Measurements from ENCODE around the gene SLC16A9. TPM values are rescaled to one million over a fixed set of nuclear protein-coding genes. Genes with fewer than 3 reads are reported as not detected.

SLC16A9 gene
- polyA plus RNA-seq, 4 donors, result 9.1 to 41.1 (median 33.7) TPM

DNA sequence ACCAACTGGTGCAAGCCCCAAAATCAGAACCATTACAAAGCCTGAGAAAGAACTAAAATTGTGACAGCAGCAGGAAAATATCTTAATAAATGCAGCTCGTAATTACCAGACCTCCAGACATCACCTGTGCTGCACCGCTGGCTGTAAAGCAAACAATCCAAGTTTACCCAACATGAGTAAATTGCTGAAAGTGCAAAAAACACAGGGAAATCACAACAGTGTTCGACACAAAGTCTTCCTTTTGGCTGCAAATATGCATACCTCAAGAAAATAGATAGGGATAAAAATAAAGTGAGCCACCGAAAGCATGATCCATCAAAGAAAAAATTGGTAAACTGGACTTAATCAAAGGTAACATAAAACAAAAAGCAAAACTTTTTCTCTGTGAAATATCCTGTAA lies 101.7 kb downstream of the SLC16A9 start:
- DNase-seq (ENCODE audit: low read depth in 4 of 4, low spot score in 3 of 4), result no peak

DNA sequence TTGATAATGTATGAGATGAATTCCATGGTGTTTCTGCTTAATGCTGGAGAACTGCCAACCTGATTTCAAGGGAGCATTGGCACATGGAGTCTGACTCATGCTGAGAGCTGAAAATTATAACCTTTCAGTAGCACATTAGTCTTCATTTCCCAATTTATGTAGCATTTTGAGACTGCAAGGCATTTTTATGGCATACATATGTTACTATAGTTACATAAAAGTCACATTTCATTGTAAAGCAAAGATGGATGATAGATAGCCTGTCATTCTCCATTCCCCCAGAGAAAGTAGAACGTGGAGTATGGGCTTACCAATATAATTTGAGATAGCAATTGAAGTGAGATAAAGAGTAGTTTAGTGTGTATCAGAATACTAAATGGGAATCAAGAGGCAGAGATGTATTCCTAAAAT lies 103.1 kb downstream of the SLC16A9 start:
- no peak for DNase-seq (ENCODE audit: low read depth in 4 of 4, low spot score in 3 of 4)

DNA sequence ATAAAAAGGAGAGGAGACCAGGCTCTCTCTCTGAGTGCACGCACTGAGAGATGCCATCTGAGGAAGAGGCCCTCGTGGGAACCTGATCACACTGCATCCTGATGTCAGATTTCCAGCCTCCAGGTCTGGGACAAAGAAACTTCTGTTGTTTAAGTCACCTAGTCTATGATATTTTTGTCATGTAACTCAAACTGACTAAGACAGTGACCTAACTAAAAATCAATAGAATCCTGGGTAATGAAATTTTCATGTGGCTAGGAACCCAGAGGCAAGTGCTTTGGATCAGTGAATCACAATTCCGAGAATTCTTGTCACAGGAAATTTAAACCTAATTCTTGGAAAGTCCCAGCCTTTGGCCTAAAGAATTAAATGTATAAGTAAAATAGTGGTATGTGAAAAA lies 107.7 kb downstream of the SLC16A9 start:
- DNase-seq (ENCODE audit: low read depth in 4 of 4, low spot score in 3 of 4), result no peak

Other genes starting within 250 kb of the SLC16A9 start
- gene MRLN, start 43.6 kb upstream of the SLC16A9 start, polyA plus RNA-seq (ENCODE audit: insufficient read length in 4 of 4), result under 1 TPM in 2 of 4 donors, not detected in 2; 0.26 to 0.58 TPM
- gene CCDC6, start 196.7 kb upstream of the SLC16A9 start, polyA plus RNA-seq (ENCODE audit: insufficient read length in 4 of 4), result 10 to 100 TPM; 27.2 to 46.3 (median 43.3) TPM